MM.1S (cell line): Measurements from ENCODE around the gene BBOX1.

ENCODE experiments used
- DNase-seq: peaks from one replicate; pipeline ENCODE4 v3.0.0-alpha.2; 2015
- H2AFZ ChIP-seq: fragments of 300-600 bp; sonication (generic); 2 replicates; pipeline ENCODE4 v1.6.0; 2016; ENCODE audit warnings: antibody characterized with exemption, low read length
- H3F3A ChIP-seq: fragments of 300-600 bp; sonication (generic); 2 replicates; pipeline ENCODE4 v1.6.1; 2016; ENCODE audit warnings: mild to moderate bottlenecking, antibody characterized with exemption, low read length, moderate library complexity, mixed read lengths; ENCODE audit not compliant: insufficient read depth
- H3K27ac ChIP-seq: fragments of 300-600 bp; sonication (generic); 2 replicates; pipeline ENCODE4 v1.5.1; 2016; ENCODE audit warnings: mild to moderate bottlenecking, low read length
- H3K27me3 ChIP-seq: fragments of 300-600 bp; sonication (generic); replicated peaks from 2 replicates; pipeline ENCODE4 v1.6.0; 2016; ENCODE audit warnings: low read length; ENCODE audit not compliant: insufficient read depth
- H3K36me3 ChIP-seq: fragments of 300-600 bp; sonication (generic); replicated peaks from 2 replicates; pipeline ENCODE4 v1.6.1; 2016; ENCODE audit warnings: mild to moderate bottlenecking, low read length, mixed read lengths; ENCODE audit not compliant: insufficient read depth
- H3K4me1 ChIP-seq: fragments of 300-600 bp; sonication (generic); 2 replicates; pipeline ENCODE4 v1.6.1; 2016; ENCODE audit warnings: low read length, mixed read lengths
- H3K4me2 ChIP-seq: fragments of 300-600 bp; sonication (generic); 2 replicates; pipeline ENCODE4 v1.6.0; 2016; ENCODE audit warnings: low read depth, low read length
- H3K4me3 ChIP-seq: fragments of 300-600 bp; sonication (generic); 2 replicates; pipeline ENCODE4 v1.5.1; 2016; ENCODE audit warnings: low read length, mixed read lengths
- H3K79me2 ChIP-seq: fragments of 300-600 bp; sonication (generic); 2 replicates; pipeline ENCODE4 v1.6.1; 2016; ENCODE audit warnings: mixed run types, low read length, mixed read lengths
- H3K9ac ChIP-seq: fragments of 300-600 bp; sonication (generic); 2 replicates; pipeline ENCODE4 v1.6.1; 2016; ENCODE audit warnings: low read length, mixed read lengths
- H3K9me2 ChIP-seq: fragments of 300-600 bp; sonication (generic); replicated peaks from 2 replicates; pipeline ENCODE4 v1.6.1; 2016; ENCODE audit warnings: mild to moderate bottlenecking, low read length, mixed read lengths; ENCODE audit not compliant: insufficient read depth
- H3K9me3 ChIP-seq: fragments of 300-600 bp; sonication (generic); replicated peaks from 2 replicates; pipeline ENCODE4 v1.6.1; 2016; ENCODE audit warnings: mild to moderate bottlenecking, low read length, mixed read lengths; ENCODE audit not compliant: insufficient read depth
- H4K20me1 ChIP-seq: fragments of 300-600 bp; sonication (generic); 2 replicates; pipeline ENCODE4 v1.6.1; 2016; ENCODE audit warnings: mild to moderate bottlenecking, low read length, moderate library complexity, mixed read lengths; ENCODE audit not compliant: insufficient read depth
- EZH2 ChIP-seq: fragments of 300-600 bp; sonication (generic); optimal IDR thresholded peaks from 2 replicates; pipeline ENCODE3; 2017; ENCODE audit warnings: low read depth, mild to moderate bottlenecking, antibody characterized with exemption, low read length, mixed read lengths
- EZH2phosphoT487 ChIP-seq: fragments of 300-600 bp; sonication (generic); IDR thresholded peaks from 2 replicates; pipeline ENCODE4 v1.6.1; 2018; ENCODE audit warnings: antibody characterized with exemption, low read length
- TF ChIP-seq, protein P1 (sequence below): fragments of 300-600 bp; sonication (generic); IDR thresholded peaks from 2 replicates; pipeline ENCODE4 v1.5.1; 2016; ENCODE audit warnings: antibody characterized with exemption, low read length, mixed read lengths

BBOX1 gene

GRCh38 chr11:27118371-27118770, 77.8 kb downstream of the BBOX1 start:
- Histone ChIP-seq H4K20me1 (no peaks in the 10 kb centered on the region), H3K4me3 (no peak overlapping the region), H2AFZ (no peak overlapping the region), H3K4me1 (no peaks in the 10 kb centered on the region), H3K36me3 (no peaks in the 10 kb centered on the region), H3K9me2 (no peaks in the 10 kb centered on the region), H3K27ac (no peak overlapping the region), H3K27me3 (no peaks in the 10 kb centered on the region), H3K79me2 (no peaks in the 10 kb centered on the region), H3K4me2 (no peak overlapping the region), H3K9me3 (no peaks in the 10 kb centered on the region), H3K9ac (no peak overlapping the region), H3F3A (no peaks in the 10 kb centered on the region)
- TF ChIP-seq EZH2 (no peak), EZH2phosphoT487 (no peak)
- TF ChIP-seq, protein P1, sequence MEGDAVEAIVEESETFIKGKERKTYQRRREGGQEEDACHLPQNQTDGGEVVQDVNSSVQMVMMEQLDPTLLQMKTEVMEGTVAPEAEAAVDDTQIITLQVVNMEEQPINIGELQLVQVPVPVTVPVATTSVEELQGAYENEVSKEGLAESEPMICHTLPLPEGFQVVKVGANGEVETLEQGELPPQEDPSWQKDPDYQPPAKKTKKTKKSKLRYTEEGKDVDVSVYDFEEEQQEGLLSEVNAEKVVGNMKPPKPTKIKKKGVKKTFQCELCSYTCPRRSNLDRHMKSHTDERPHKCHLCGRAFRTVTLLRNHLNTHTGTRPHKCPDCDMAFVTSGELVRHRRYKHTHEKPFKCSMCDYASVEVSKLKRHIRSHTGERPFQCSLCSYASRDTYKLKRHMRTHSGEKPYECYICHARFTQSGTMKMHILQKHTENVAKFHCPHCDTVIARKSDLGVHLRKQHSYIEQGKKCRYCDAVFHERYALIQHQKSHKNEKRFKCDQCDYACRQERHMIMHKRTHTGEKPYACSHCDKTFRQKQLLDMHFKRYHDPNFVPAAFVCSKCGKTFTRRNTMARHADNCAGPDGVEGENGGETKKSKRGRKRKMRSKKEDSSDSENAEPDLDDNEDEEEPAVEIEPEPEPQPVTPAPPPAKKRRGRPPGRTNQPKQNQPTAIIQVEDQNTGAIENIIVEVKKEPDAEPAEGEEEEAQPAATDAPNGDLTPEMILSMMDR: no peak
- DNase-seq: no peak

DNA sequence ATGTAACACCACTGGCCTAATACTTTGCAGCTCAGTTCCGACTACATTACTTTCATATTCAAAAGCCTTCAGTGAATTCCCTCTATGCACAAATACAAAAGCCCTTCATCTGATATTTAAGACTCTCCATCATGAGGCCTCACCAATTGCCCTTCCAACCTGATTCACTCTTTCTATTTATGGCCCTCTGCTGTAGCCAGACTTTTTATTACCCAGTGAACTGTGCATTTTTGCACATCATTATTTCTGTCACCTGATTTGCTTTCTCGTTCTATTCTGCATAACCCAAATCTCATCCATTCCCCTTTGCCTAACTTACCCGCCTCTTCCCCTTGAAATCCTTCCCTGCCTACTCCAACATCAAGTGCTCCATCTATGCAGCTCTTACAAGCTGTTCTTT, 78.3 kb downstream of the BBOX1 start:
- Histone ChIP-seq H3K9me3 (no peaks in the 10 kb centered on the region), H4K20me1 (no peaks in the 10 kb centered on the region), H2AFZ (no peak overlapping the region), H3K4me1 (no peaks in the 10 kb centered on the region), H3K27me3 (no peaks in the 10 kb centered on the region), H3K79me2 (no peaks in the 10 kb centered on the region), H3K4me3 (no peak overlapping the region), H3F3A (no peaks in the 10 kb centered on the region), H3K9ac (no peak overlapping the region), H3K4me2 (no peak overlapping the region), H3K27ac (no peak overlapping the region), H3K9me2 (no peaks in the 10 kb centered on the region), H3K36me3 (no peaks in the 10 kb centered on the region)
- TF ChIP-seq EZH2 (no peak), EZH2phosphoT487 (no peak)
- TF ChIP-seq, protein P1: no peak
- DNase-seq: no peak

DNA sequence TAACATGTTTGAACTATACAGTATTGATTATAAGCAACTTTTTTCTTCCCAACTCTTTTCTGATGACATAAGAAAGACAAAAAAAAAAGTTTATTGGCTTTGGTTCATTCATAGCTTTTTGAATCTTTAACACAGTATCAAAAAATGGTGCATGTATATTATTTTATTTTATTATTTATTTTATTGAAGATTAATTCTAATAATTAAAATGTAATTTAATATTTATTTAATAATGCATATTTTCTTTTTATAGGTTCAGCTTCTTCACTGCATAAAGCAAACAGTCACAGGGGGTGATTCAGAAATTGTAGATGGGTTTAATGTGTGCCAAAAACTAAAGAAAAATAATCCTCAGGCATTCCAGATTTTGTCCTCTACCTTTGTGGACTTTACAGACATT, 78.8 kb downstream of the BBOX1 start:
- H3K9me2 ChIP-seq: no peaks in the 10 kb centered on the region
- no peaks in the 10 kb centered on the region for H3K79me2 ChIP-seq
- H3K4me3 ChIP-seq: no peak overlapping the region
- no peaks in the 10 kb centered on the region for H3K27me3 ChIP-seq
- no peaks in the 10 kb centered on the region for H3K4me1 ChIP-seq
- no peaks in the 10 kb centered on the region for H3K36me3 ChIP-seq
- no peak overlapping the region for H3K9ac ChIP-seq
- no peaks in the 10 kb centered on the region for H3K9me3 ChIP-seq
- H4K20me1 ChIP-seq: no peaks in the 10 kb centered on the region
- H3F3A ChIP-seq: no peaks in the 10 kb centered on the region
- no peak overlapping the region for H3K27ac ChIP-seq
- H2AFZ ChIP-seq: no peak overlapping the region
- no peak overlapping the region for H3K4me2 ChIP-seq
- no peak for TF ChIP-seq EZH2phosphoT487
- TF ChIP-seq, protein P1: no peak
- no peak for TF ChIP-seq EZH2
- no peak for DNase-seq
